ENCODE measurements around the gene NLRP1.

NLRP1 gene

GRCh38 chr17:5561736-5562571 is 22.4 kb downstream of the NLRP1 start:
- no peaks in the 10 kb centered on the region for H3K36me3 ChIP-seq

GRCh38 chr17:5560361-5560988 is 23.8 kb downstream of the NLRP1 start:
- Histone ChIP-seq H3K27me3 (no peaks in the 10 kb centered on the region), H3K9me3 (no peaks in the 10 kb centered on the region), H3K36me3 (no peaks in the 10 kb centered on the region), H3K4me3 (ENCODE audit: low read depth, low read length) (no peak overlapping the region), H3K4me1 (no peaks in the 10 kb centered on the region)
- no peak for DNase-seq
- TF ChIP-seq, protein P1, sequence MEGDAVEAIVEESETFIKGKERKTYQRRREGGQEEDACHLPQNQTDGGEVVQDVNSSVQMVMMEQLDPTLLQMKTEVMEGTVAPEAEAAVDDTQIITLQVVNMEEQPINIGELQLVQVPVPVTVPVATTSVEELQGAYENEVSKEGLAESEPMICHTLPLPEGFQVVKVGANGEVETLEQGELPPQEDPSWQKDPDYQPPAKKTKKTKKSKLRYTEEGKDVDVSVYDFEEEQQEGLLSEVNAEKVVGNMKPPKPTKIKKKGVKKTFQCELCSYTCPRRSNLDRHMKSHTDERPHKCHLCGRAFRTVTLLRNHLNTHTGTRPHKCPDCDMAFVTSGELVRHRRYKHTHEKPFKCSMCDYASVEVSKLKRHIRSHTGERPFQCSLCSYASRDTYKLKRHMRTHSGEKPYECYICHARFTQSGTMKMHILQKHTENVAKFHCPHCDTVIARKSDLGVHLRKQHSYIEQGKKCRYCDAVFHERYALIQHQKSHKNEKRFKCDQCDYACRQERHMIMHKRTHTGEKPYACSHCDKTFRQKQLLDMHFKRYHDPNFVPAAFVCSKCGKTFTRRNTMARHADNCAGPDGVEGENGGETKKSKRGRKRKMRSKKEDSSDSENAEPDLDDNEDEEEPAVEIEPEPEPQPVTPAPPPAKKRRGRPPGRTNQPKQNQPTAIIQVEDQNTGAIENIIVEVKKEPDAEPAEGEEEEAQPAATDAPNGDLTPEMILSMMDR (IDR thresholded peaks at IDR 0.05; ENCODE audit: low read depth, low read length): no peak

More at GRCh38 chr17:5561736-5562571, 22.4 kb downstream of the NLRP1 start:
- Histone ChIP-seq H3K9me3 (no peaks in the 10 kb centered on the region), H3K4me3 (ENCODE audit: low read depth, low read length) (no peak overlapping the region), H3K4me1 (no peaks in the 10 kb centered on the region), H3K27me3 (no peaks in the 10 kb centered on the region)
- no peak for DNase-seq
- TF ChIP-seq, protein P1 (IDR thresholded peaks at IDR 0.05; ENCODE audit: low read depth, low read length): no peak

GRCh38 chr17:5558815-5559785 is 25.2 kb downstream of the NLRP1 start:
- Histone ChIP-seq H3K27me3 (no peaks in the 10 kb centered on the region), H3K9me3 (no peaks in the 10 kb centered on the region), H3K4me1 (no peaks in the 10 kb centered on the region), H3K36me3 (no peaks in the 10 kb centered on the region), H3K4me3 (ENCODE audit: low read depth, low read length) (no peak overlapping the region)
- DNase-seq: no peak
- TF ChIP-seq, protein P1 (IDR thresholded peaks at IDR 0.05; ENCODE audit: low read depth, low read length): no peak

GRCh38 chr17:5557990-5558389 is 26.3 kb downstream of the NLRP1 start:
- Histone ChIP-seq H3K9me3 (no peaks in the 10 kb centered on the region), H3K4me1 (no peaks in the 10 kb centered on the region), H3K27me3 (no peaks in the 10 kb centered on the region), H3K36me3 (no peaks in the 10 kb centered on the region), H3K4me3 (ENCODE audit: low read depth, low read length) (no peak overlapping the region)
- TF ChIP-seq, protein P1 (IDR thresholded peaks at IDR 0.05; ENCODE audit: low read depth, low read length): no peak
- no peak for DNase-seq

DNA sequence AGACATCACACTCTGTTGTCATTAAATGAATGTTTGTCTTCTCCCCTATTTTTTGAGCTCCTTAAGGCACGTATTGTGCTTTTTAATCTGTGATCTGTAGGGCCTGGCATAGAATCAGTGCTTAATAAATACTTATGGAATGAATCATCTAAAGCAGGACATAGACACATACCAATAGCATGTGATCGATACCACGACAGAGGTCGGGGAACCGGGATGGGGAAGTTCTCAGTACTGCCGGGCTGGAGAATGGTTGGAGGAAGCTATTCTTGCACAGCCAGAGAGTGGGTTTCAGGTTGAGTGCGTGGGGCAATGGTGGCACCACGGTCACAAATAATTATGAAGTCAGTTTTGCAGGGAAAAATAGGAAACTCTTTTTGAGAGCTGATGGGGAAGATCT is 26.8 kb downstream of the NLRP1 start:
- Histone ChIP-seq H3K36me3 (no peaks in the 10 kb centered on the region), H3K27me3 (no peaks in the 10 kb centered on the region), H3K4me1 (no peaks in the 10 kb centered on the region), H3K9me3 (no peaks in the 10 kb centered on the region), H3K4me3 (ENCODE audit: low read depth, low read length) (no peak overlapping the region)
- no peak for DNase-seq
- TF ChIP-seq, protein P1 (IDR thresholded peaks at IDR 0.05; ENCODE audit: low read depth, low read length): no peak
